Transverse colon (tissue), 3 donors: ENCODE data around the gene MDFI.

Source experiments
- EP300 ChIP-seq: sonication (generic); formaldehyde crosslinking; IDR thresholded peaks from one replicate; pipeline ENCODE4 v1.6.1; 2017; ENCODE audit warnings: antibody characterized with exemption, low read depth
- TF ChIP-seq, protein P1 (sequence below), 5 experiments: fragments of 200-600 bp in 3 of 5; fragments of 450-650 bp in 2 of 5; sonication (generic) in 3 of 5; IDR thresholded peaks; 1 replicate in 2 of 5; 2 replicates in 3 of 5; pipeline ENCODE4 v1.5.1; 2016 to 2017; ENCODE audit warnings: antibody characterized with exemption in 5 of 5, inconsistent platforms in 3 of 5, mild to moderate bottlenecking in 2 of 5, moderate library complexity in 1 of 5

DNA sequence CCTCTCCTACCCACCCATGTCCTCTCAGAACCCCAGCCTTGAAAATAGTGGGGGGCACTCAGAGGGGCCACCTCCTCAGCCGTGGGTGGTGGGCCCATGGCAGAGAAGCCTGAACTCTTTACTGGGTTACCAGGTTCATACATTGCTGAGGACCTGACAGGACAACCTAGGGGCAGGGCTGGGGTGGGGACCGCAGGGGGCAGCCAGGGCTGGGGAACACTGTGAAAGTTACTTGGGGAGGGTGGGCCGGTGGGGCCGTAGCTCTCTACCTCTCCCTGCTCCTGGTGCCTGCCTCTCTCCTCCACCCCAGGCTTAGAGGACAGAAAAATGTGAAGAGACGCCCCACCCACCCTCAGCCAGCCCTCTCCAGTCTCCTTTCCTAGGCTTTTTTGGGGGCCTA, 15.4 kb downstream of the MDFI start:
- TF ChIP-seq, protein P1, sequence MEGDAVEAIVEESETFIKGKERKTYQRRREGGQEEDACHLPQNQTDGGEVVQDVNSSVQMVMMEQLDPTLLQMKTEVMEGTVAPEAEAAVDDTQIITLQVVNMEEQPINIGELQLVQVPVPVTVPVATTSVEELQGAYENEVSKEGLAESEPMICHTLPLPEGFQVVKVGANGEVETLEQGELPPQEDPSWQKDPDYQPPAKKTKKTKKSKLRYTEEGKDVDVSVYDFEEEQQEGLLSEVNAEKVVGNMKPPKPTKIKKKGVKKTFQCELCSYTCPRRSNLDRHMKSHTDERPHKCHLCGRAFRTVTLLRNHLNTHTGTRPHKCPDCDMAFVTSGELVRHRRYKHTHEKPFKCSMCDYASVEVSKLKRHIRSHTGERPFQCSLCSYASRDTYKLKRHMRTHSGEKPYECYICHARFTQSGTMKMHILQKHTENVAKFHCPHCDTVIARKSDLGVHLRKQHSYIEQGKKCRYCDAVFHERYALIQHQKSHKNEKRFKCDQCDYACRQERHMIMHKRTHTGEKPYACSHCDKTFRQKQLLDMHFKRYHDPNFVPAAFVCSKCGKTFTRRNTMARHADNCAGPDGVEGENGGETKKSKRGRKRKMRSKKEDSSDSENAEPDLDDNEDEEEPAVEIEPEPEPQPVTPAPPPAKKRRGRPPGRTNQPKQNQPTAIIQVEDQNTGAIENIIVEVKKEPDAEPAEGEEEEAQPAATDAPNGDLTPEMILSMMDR (IDR thresholded peaks at IDR 0.05): no peak
- no peak for TF ChIP-seq EP300
